Activated T-helper 9 cell treated with anti-CD3 and anti-CD28 coated beads, Interleukin-2, amount 50 U/mL, for 16 hours (primary cell): Measurements from ENCODE around the gene PCDH9.

Source experiments
- DNase-seq: peaks from one replicate; pipeline ENCODE4 v3.0.0-alpha.2; 2020; ENCODE audit warnings: low read depth

PCDH9 gene

DNA sequence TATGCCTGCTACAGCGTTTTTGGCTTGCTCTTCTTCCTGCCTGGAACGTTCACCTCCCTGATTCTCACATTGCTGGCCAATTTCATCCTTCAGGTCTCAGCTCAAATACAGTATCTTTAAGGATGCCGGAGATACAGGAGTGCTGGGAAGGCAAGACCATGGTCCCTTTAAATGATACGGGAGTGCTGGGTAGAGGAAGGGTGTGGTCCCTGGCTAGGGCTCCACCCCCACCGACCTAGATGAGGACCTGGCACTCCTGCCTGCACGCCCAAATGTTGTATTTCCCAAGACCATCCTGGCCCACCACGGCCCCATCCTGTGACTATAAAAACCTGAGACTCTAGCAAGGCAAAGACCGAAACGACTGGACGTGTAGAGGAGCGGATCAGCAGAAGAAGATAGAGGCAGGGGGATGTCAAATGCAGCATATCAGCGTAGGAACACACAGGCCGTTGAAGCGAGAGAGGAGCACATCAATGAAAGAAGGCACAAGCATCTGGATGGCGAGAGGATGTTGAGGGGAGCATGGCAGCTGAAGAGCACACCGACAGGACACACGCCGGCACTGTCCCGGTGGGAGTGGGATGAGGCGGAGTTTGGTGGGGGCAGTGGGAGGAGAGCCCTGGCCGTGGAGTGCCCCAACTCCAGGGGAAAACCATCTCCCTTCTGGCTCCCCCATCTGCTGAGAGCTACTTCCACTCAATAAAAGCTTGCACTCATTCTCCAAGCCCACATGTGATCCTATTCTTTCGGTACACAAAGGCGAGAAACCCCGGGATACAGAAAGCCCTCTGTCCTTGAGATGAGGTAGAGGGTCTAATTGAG lies 74.0 kb downstream of the PCDH9 start:
- DNase-seq = no peak

- DNase-seq = no peak
These were observed 78.1 kb downstream of the PCDH9 start for GRCh38 chr13:67152085-67152484.

GRCh38 chr13:67151652-67152051 lies 78.5 kb downstream of the PCDH9 start:
- no peak for DNase-seq

- DNase-seq = no peak
These were observed 79.5 kb downstream of the PCDH9 start for GRCh38 chr13:67150608-67151007.

DNA sequence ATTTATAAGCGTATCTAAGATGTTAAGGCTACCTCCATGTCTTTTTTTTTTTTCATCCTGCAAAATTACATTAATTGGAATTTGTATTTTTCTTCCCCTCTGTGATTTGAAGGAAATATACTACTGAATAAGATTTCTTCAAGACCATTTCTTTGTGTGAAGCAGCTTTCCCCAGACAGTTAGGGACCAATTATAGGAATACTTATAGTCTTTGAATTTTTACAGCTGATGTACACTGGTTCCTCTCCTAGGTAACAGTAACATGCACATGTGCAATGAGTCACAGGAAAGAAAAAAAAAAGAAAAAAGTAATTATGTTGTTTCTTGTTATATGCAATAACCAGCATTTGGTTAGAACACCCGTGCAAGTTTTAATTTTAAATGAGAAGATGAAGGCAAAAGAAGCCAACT lies 82.0 kb downstream of the PCDH9 start:
- DNase-seq = no peak

- DNase-seq = no peak
These were observed 82.6 kb downstream of the PCDH9 start for GRCh38 chr13:67147342-67148133.

GRCh38 chr13:67146523-67147130 lies 83.5 kb downstream of the PCDH9 start:
- DNase-seq = no peak

DNA sequence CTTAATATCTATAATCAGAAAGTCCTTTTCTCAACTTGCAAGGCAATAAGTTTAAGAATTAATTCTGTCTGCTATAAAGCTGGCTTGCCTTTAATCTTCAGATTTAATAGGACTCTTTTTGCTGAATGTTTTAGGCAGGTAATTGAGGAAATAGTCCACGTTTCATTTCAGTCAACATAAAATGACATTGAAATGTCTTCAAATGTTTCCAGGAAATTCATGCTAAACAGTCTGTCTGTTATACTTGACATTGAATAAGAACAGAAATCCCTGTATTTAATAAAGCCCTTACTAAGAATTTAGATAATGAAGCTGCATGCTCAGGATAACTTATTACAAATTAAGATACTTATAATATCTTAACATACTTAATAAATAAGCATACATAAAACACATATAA lies 84.2 kb downstream of the PCDH9 start:
- no peak for DNase-seq

DNA sequence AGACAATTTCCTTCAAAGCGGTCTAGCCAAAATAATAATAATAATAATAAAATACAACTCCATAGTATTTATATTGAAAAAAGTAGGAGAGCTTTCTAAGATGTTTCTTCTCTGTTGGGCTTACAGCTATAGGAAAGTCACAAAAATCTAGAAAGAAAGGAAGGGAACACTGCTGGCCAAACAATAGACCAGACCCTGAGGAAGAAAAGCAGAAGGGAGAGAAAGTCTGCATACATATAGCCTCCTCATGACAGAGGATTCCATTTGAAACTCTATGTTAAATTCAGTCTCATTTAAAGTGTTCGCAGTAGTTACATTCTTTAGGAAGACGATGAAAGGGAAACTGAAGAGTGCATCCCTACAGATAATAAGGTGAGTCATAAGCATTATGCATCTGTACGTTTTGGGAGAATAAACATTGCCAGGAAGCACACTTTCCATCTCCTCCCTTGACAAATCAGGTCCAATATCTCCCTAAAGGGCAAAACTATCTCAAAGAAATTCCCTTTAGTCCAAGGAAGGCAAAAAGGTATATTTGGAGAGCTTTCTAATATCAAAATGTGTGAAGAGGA lies 86.5 kb downstream of the PCDH9 start:
- no peak for DNase-seq

DNA sequence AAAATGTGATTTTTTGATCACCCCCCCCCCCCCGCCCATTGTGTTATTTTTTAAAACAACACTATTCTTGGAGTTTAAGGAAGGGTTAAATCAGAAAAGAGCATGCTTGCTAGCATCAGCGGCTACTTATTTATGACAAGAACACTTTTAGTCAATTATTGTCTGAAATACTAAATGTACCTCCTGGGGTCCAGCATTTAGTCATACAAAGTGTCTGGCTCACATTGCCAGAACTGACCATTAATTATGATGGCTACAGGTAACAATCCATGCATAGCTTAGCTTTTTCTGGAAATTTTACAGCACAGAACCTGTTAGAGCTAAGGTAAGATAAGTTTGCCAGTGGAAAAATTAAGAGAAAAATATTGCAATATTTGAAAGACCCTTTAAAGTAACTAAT lies 90.1 kb downstream of the PCDH9 start:
- DNase-seq = no peak

- DNase-seq = no peak
These were observed 90.6 kb downstream of the PCDH9 start for GRCh38 chr13:67139551-67139950.

DNA sequence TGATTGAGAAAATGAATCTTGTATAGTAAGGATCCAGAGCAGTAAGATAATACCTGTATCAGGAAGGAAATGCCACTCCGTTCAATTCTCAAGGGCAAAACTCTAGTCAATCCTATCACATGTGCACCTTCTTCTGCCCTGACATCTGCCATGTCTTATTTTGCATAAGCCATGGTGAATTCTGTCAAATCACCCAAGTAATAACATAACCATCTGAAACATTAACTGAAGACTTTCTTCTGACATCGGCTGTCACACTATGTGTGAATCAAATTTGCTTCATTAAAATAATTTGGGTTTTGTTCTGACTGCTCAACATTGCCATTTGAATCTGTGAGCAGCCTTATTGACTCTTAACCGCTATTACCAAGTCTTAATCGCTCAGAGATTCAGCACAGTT lies 91.2 kb downstream of the PCDH9 start:
- DNase-seq = no peak

DNA sequence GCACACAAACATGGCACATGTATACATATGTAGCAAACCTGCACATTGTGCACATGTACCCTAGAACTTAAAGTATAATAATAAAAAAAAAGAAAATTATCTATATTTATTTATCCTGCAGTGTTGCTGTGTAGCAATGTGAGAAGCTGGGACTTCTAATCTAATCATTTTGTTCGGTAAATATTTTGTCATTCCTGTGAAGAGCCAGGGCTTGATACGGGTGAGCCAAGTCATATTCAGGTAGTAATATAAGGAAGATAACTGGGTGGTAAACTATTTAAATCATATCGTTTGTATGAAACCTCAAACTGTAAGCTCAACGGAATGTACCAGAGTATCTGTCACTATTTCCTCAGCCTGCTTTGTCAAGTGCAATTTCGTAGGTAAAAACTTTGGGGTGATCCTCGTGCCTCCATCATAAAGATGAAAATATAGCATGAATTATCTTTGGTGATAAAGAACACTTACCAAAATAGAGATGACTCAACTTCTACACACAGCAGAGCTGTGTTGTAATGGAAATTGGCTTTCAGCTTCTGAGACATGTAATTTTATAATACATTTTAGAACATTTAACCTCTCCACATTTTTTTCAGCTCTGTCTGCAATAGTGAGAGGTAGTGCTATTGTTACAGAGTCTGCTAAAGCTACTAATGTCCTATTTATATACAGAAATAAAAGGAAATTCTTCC lies 92.9 kb downstream of the PCDH9 start:
- no peak for DNase-seq

DNA sequence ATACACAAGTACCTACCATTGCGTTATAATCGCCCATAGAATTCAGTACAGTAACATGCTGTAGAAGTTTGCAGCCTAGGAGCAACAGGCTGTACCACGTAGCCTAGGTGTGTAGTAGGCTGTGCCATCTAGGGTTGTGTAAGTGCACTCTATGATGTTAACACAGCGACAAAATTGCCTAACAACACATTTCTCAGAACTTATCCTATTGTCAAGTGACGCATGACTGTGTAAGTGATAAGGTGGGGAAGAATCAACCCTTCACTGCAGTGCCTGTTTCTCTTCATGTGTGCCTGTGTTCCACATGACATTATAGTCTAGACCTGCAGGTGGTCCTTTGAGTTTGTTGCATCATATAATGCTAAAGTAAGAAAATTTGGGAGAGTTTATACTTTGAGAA lies 94.0 kb downstream of the PCDH9 start:
- no peak for DNase-seq

GRCh38 chr13:67135356-67135755 lies 94.8 kb downstream of the PCDH9 start:
- DNase-seq = no peak

GRCh38 chr13:67134417-67135129 lies 95.6 kb downstream of the PCDH9 start:
- no peak for DNase-seq

- DNase-seq = no peak
These were observed 96.7 kb downstream of the PCDH9 start for GRCh38 chr13:67133476-67133875.

DNA sequence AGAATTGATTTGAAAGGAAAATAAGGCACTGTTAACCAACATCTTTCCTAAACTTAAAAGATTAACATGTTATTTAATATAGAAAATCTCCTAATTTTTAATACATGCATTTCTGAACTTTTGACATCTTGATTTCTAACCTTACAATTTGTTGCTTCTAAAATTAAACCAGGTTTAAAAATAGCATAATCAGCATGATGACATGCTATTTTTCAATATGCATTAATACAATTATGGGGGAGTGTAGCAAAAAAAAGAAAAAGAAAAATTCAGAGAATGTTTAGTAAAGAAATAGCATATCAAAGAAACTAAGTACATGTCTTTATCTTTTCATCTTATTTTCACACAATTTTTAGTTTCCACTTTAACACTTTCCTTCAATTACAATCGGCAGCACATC lies 98.7 kb downstream of the PCDH9 start:
- no peak for DNase-seq

GRCh38 chr13:67130444-67130843 lies 99.7 kb downstream of the PCDH9 start:
- DNase-seq = no peak

DNA sequence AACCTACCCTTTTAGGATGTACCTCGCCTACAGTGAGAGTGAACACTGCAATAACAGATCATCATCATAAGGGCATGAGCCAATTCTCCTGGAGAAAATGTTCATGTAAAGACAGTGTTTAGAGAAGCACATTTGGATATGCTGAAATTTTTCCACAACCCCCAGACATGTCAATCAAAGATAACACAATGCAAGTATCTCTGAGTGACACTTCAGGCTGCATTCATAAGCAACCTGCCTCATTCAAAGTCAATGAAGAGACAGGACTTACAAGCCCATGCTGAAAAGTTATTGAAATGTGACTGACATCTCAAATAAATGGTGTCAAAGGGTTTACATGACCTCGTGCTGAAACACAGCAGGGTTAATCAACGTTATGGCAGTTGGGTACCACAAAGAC lies 102.0 kb downstream of the PCDH9 start:
- no peak for DNase-seq

GRCh38 chr13:67125681-67126080 lies 104.5 kb downstream of the PCDH9 start:
- no peak for DNase-seq
